ENCODE results near the gene VGLL4. TPM values are rescaled to one million over a fixed set of nuclear protein-coding genes. Genes with fewer than 3 reads are reported as not detected.
"Not testable (repeated sequence)": the region's sequence is repeated elsewhere in the genome, so short reads cannot be mapped to it uniquely, and the experiment has no call there.

The VGLL4 gene
- total and polyA plus RNA-seq, 4 experiments from 2014 or later = 15.1 to 30.3 (median 25.6) TPM

GRCh38 chr3:11513125-11513816, 130.4 kb downstream of the VGLL4 start:
- intact Hi-C loops (cut with micrococcal nuclease); H3K4me3 Mint-ChIP-seq; H3K27ac ChIP-seq (ENCODE audit: low read depth, low read length); DNase-seq; H3K36me3 ChIP-seq (ENCODE audit: insufficient read depth, low read length); H3K4me3 ChIP-seq (ENCODE audit: low read length in 2 of 2); POLR2A ChIA-PET (ENCODE audit: partially characterized antibody); H3K9me3 Mint-ChIP-seq; H3K4me1 Mint-ChIP-seq; H3K27me3 Mint-ChIP-seq; H3K9me3 ChIP-seq (ENCODE audit: control insufficient read depth in 1 of 2, low read length in 2 of 2); H3K27ac Mint-ChIP-seq; H3K27me3 ChIP-seq (ENCODE audit: insufficient read depth, low read length); H3K4me1 ChIP-seq (ENCODE audit: insufficient read depth, low read length): not testable (repeated sequence)
- peaks cover 0 to 19% of the 10 kb centered on the region in 2 donors for H3K36me3 Mint-ChIP-seq
- CTCF ChIA-PET (ENCODE audit: partially characterized antibody) = interaction anchor here (1.2 kb wide), 1 partner anchor 138 kb away, joined by 4 read pairs; no protein-coding TSS in a partner anchor

GRCh38 chr3:11511606-11512005, 132.1 kb downstream of the VGLL4 start:
- H3K4me1 ChIP-seq (ENCODE audit: insufficient read depth, low read length); H3K27me3 Mint-ChIP-seq; H3K27ac Mint-ChIP-seq; H3K4me3 ChIP-seq (ENCODE audit: low read length in 2 of 2); H3K4me1 Mint-ChIP-seq; POLR2A ChIA-PET (ENCODE audit: partially characterized antibody); H3K27ac ChIP-seq (ENCODE audit: low read depth, low read length); H3K36me3 ChIP-seq (ENCODE audit: insufficient read depth, low read length); H3K9me3 ChIP-seq (ENCODE audit: control insufficient read depth in 1 of 2, low read length in 2 of 2); DNase-seq; H3K4me3 Mint-ChIP-seq; H3K27me3 ChIP-seq (ENCODE audit: insufficient read depth, low read length); H3K9me3 Mint-ChIP-seq; intact Hi-C loops (cut with micrococcal nuclease); CTCF ChIA-PET (ENCODE audit: partially characterized antibody): not testable (repeated sequence)
- H3K36me3 Mint-ChIP-seq = peaks cover 0 to 19% of the 10 kb centered on the region in 2 donors

DNA sequence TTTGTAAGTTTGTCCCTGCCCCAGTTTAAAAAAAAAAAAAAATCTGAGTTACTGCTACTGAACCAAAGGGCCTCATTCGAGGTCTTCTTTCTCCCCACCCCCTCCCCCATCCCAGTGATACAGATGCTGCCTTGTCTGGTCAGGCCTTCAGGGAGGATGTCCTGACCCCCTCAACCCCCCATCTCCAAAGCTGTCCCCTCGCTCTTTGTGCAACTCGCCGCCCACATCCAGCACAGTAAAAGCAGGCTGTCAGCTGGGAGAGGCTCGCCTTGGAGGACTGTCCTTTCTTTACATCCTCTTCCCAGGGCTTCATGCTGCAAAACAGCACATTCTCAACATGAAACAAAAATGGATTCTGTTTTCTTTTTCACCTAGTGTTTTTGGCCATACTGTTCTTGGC, 133.4 kb downstream of the VGLL4 start:
- Histone ChIP-seq H3K4me1 (ENCODE audit: insufficient read depth, low read length) (no peaks in the 10 kb centered on the region), H3K27ac (ENCODE audit: low read depth, low read length) (no peak overlapping the region), H3K27me3 (ENCODE audit: insufficient read depth, low read length) (no peaks in the 10 kb centered on the region), H3K9me3 (ENCODE audit: control insufficient read depth in 1 of 2, low read length in 2 of 2) (no peaks in the 10 kb centered on the region), H3K4me3 (ENCODE audit: low read length in 2 of 2) (no peak overlapping the region), H3K36me3 (ENCODE audit: insufficient read depth, low read length) (no peaks in the 10 kb centered on the region)
- Mint-ChIP-seq H3K27me3 (no peaks in the 10 kb centered on the region), H3K27ac (peak overlapping the region in 3 of 7 donors; percentile 13 to 48 (median 43)), H3K9me3 (no peaks in the 10 kb centered on the region), H3K4me1 (peaks cover 0 to 2% (median 0%) of the 10 kb centered on the region in 4 donors), H3K36me3 (peaks cover 0 to 19% of the 10 kb centered on the region in 2 donors), H3K4me3 (no peak overlapping the region)
- DNase-seq = no peak
- CTCF ChIA-PET (ENCODE audit: partially characterized antibody) = no interaction called here
- POLR2A ChIA-PET (ENCODE audit: partially characterized antibody) = no interaction called here
- intact Hi-C loops (cut with micrococcal nuclease) = no loop called here

- no peaks in the 10 kb centered on the region for H3K27me3 ChIP-seq (ENCODE audit: insufficient read depth, low read length)
Observed at GRCh38 chr3:11510001-11510340, 133.7 kb downstream of the VGLL4 start.

DNA sequence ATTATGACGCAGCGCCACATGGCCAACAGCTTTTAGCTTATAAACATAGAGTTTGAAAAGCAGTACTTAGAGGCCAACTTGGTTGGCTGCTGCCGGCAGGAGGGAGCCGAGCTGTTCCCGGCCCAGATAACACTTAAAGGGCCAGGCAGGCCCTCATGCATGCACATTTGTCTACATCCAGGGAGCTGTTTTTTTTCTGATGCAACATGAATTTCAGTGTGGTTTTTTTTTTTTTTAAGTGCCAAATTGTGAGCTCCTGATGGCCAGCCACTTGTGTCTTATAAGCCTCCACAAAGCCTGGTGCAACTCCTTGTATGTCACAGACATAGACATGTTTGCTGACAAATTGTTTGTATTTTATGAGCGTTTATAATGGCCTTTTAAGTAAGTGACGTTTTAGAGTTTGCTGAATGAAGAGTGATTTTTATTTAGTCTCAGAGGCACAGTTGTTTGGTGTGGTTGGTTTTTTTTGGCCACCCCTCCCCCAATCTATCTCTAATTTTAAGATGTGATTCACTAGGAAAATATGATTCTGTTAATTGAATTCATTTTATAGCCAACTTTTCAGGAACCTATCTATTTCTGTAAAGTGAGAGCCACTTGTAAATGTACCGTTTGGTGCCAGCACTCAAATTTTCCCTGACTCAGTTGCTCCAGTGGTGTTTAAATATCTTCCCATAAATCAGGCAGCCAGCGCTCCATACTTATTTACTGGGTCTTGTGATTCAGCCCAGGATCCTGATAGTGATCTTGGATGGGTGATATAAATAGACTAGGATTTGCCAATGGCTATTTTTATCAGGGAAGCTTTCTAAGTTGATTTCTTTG, 134.3 kb downstream of the VGLL4 start:
- ChIA-PET POLR2A (ENCODE audit: partially characterized antibody) (no interaction called here), CTCF (ENCODE audit: partially characterized antibody) (interaction anchor here (0.7 kb wide), 1 partner anchor 130 kb away, joined by 3 read pairs; no protein-coding TSS in a partner anchor)
- Histone ChIP-seq H3K4me3 (ENCODE audit: low read length in 2 of 2) (no peak overlapping the region), H3K36me3 (ENCODE audit: insufficient read depth, low read length) (no peaks in the 10 kb centered on the region), H3K4me1 (ENCODE audit: insufficient read depth, low read length) (no peaks in the 10 kb centered on the region), H3K27ac (ENCODE audit: low read depth, low read length) (no peak overlapping the region), H3K9me3 (ENCODE audit: control insufficient read depth in 1 of 2, low read length in 2 of 2) (no peaks in the 10 kb centered on the region), H3K27me3 (ENCODE audit: insufficient read depth, low read length) (no peaks in the 10 kb centered on the region)
- Mint-ChIP-seq H3K36me3 (peaks cover 0 to 19% of the 10 kb centered on the region in 2 donors), H3K27ac (no peak overlapping the region), H3K4me3 (no peak overlapping the region), H3K27me3 (no peaks in the 10 kb centered on the region), H3K9me3 (no peaks in the 10 kb centered on the region), H3K4me1 (peaks cover 0 to 2% (median under 1%) of the 10 kb centered on the region in 4 donors)
- intact Hi-C loops (cut with micrococcal nuclease) = no loop called here
- no peak for DNase-seq

More at GRCh38 chr3:11510001-11510340, 133.7 kb downstream of the VGLL4 start:
- Mint-ChIP-seq H3K9me3 (no peaks in the 10 kb centered on the region), H3K27ac (peak overlapping the region in 1 of 7 donors; percentile 13), H3K4me3 (no peak overlapping the region), H3K36me3 (peaks cover 0 to 19% of the 10 kb centered on the region in 2 donors), H3K27me3 (no peaks in the 10 kb centered on the region), H3K4me1 (peaks cover 0 to 2% (median under 1%) of the 10 kb centered on the region in 4 donors)
- DNase-seq = no peak
- no peaks in the 10 kb centered on the region for H3K9me3 ChIP-seq (ENCODE audit: control insufficient read depth in 1 of 2, low read length in 2 of 2)
- ChIA-PET POLR2A (ENCODE audit: partially characterized antibody) (no interaction called here), CTCF (ENCODE audit: partially characterized antibody) (no interaction called here)
- no peak overlapping the region for H3K4me3 ChIP-seq (ENCODE audit: low read length in 2 of 2)
- H3K4me1 ChIP-seq (ENCODE audit: insufficient read depth, low read length) = no peaks in the 10 kb centered on the region
- H3K36me3 ChIP-seq (ENCODE audit: insufficient read depth, low read length) = no peaks in the 10 kb centered on the region
- intact Hi-C loops (cut with micrococcal nuclease) = no loop called here
- H3K27ac ChIP-seq (ENCODE audit: low read depth, low read length) = no peak overlapping the region

GRCh38 chr3:11508346-11509172, 135.2 kb downstream of the VGLL4 start:
- peaks cover 0 to 2% (median under 1%) of the 10 kb centered on the region in 4 donors for H3K4me1 Mint-ChIP-seq
- H3K4me3 ChIP-seq (ENCODE audit: low read length in 2 of 2) = no peak overlapping the region
- H3K4me3 Mint-ChIP-seq = no peak overlapping the region
- no peak for DNase-seq
- H3K9me3 Mint-ChIP-seq = no peaks in the 10 kb centered on the region
- no peaks in the 10 kb centered on the region for H3K27me3 ChIP-seq (ENCODE audit: insufficient read depth, low read length)
- no peaks in the 10 kb centered on the region for H3K27me3 Mint-ChIP-seq
- intact Hi-C loops (cut with micrococcal nuclease) = no loop called here
- H3K36me3 Mint-ChIP-seq = peaks cover 0 to 19% of the 10 kb centered on the region in 2 donors
- ChIA-PET POLR2A (ENCODE audit: partially characterized antibody) (no interaction called here), CTCF (ENCODE audit: partially characterized antibody) (interaction anchor here (0.7 kb wide), 1 partner anchor 129 kb away, joined by 3 read pairs; no protein-coding TSS in a partner anchor)
- no peak overlapping the region for H3K27ac ChIP-seq (ENCODE audit: low read depth, low read length)
- no peaks in the 10 kb centered on the region for H3K36me3 ChIP-seq (ENCODE audit: insufficient read depth, low read length)
- no peak overlapping the region for H3K27ac Mint-ChIP-seq
- no peaks in the 10 kb centered on the region for H3K9me3 ChIP-seq (ENCODE audit: control insufficient read depth in 1 of 2, low read length in 2 of 2)
- no peaks in the 10 kb centered on the region for H3K4me1 ChIP-seq (ENCODE audit: insufficient read depth, low read length)

- Mint-ChIP-seq H3K4me1 (peaks cover 0 to 2% (median under 1%) of the 10 kb centered on the region in 4 donors), H3K4me3 (no peak overlapping the region), H3K27ac (peak overlapping the region in 1 of 7 donors; percentile 42), H3K36me3 (peaks cover 0 to 19% of the 10 kb centered on the region in 2 donors), H3K9me3 (no peaks in the 10 kb centered on the region), H3K27me3 (no peaks in the 10 kb centered on the region)
- Histone ChIP-seq H3K27me3 (ENCODE audit: insufficient read depth, low read length) (no peaks in the 10 kb centered on the region), H3K4me3 (ENCODE audit: low read length in 2 of 2) (no peak overlapping the region), H3K4me1 (ENCODE audit: insufficient read depth, low read length) (no peaks in the 10 kb centered on the region), H3K27ac (ENCODE audit: low read depth, low read length) (no peak overlapping the region), H3K9me3 (ENCODE audit: control insufficient read depth in 1 of 2, low read length in 2 of 2) (no peaks in the 10 kb centered on the region), H3K36me3 (ENCODE audit: insufficient read depth, low read length) (no peaks in the 10 kb centered on the region)
- DNase-seq = no peak
- POLR2A ChIA-PET (ENCODE audit: partially characterized antibody) = no interaction called here
- intact Hi-C loops (cut with micrococcal nuclease) = no loop called here
- CTCF ChIA-PET (ENCODE audit: partially characterized antibody) = no interaction called here
Observed at GRCh38 chr3:11507719-11508118, 136.0 kb downstream of the VGLL4 start.

All from CD4-positive, alpha-beta memory T cell (primary cell).